ENCODE measurements around the gene MEIG1.
A peak's percentile ranks its signal among the peaks of the same experiment; 100 is the strongest.
"Not testable (repeated sequence)": the region's sequence is repeated elsewhere in the genome, so short reads cannot be mapped to it uniquely, and the experiment has no call there.

The MEIG1 gene

DNA sequence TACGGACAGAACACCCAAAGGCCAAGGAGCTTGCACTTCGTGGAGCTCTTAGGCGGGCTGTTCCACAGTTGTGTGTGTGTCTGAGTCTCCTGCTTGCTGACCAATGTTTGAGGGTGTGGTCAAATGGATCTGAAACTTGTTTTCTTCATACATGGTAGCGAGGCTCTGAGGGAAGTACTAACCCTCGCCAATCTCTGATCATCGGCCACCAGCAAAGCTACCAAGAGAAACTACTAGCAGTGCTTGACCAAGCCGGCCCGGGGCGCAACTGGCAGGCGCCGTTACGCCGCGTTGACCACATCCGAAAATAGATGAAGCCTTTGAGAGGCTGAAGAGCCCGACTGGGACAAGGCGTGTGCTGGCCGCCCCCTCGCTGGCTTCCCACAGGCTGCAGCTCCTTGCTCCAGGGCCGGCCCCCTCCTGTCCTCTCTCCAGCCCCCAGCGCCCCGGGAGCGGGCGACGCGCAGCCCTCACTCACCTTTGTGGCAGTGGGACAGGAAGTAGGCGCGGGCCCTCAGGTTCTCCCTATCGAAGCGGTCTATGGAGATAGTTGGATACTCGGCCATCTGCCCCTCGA lies 5.7 kb upstream of the MEIG1 start:
- peak; percentile 61 for DNase-seq
- in situ Hi-C loops (cut with HindIII; ENCODE audit: low pct_ligation_motif_present, low pct_unique_long_range_greater_than_20kb, low sequenced_read_pairs): no loop called here

GRCh38 chr10:14954001-14954770 lies 5.0 kb upstream of the MEIG1 start, which contains the start of gene DCLRE1C:
DCLRE1C (minus strand) TSS chr10:14954096; CDS start chr10:14954010, 86 bp downstream.
- in situ Hi-C loops (cut with HindIII; ENCODE audit: low pct_ligation_motif_present, low pct_unique_long_range_greater_than_20kb, low sequenced_read_pairs): no loop called here
- peak; percentile 90 for DNase-seq

GRCh38 chr10:14954934-14955333 lies 4.3 kb upstream of the MEIG1 start:
- DNase-seq: no peak
- in situ Hi-C loops (cut with HindIII; ENCODE audit: low pct_ligation_motif_present, low pct_unique_long_range_greater_than_20kb, low sequenced_read_pairs): no loop called here

- DNase-seq: no peak
Measured at GRCh38 chr10:14958872-14959220, 342 bp upstream of the MEIG1 start.

DNA sequence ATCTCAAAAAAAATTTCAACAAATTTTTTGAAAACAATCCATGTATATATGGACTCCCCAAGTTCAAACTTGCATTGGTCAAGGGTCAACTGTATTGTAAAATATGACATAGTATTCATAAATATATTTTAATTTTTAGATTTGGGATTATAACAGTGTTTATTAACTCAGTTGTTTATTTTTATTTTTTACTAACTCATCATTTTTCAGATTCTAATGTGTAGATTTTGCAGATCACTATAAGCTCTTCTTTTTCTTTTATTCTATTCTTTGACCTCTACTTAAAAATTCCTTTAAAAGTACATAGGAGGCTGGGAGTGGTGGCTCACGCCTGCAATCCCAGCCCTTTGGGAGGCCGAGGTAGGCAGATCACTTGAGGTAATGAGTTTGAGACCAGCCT lies 8.7 kb downstream of the MEIG1 start:
- no peak for DNase-seq
- in situ Hi-C loops (cut with HindIII; ENCODE audit: low pct_ligation_motif_present, low pct_unique_long_range_greater_than_20kb, low sequenced_read_pairs): no loop called here

More at GRCh38 chr10:14958872-14959220, 342 bp upstream of the MEIG1 start:
- in situ Hi-C loops (cut with HindIII; ENCODE audit: low pct_ligation_motif_present, low pct_unique_long_range_greater_than_20kb, low sequenced_read_pairs): no loop called here

DNA sequence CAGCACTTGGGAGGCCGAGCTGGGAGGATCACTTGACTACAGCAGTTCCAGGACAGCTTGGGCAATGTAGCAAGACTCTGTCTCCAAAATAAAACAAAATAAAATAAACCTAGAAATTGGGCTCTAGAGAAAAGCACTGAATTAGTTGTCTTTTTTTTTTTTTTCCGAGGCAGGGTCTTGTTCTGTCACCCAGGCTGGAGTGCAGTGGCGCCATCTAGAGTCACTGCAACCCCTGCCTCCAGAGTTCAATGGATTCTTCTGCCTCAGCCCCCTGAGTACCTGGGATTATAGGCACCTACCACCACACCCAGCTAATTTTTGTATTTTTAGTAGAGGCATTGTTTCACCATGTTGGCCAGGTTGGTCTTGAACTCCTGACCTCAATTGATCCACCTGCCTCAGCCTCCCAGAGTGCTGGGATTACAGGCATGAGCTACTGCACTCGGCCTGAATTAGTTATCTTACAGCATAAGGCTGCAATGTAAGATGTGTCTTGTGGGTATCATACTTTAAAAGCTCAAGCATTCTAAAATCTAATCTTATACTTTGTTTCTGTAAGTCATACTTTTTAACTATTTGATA lies 12.8 kb downstream of the MEIG1 start:
- DNase-seq: peak; percentile 31
- in situ Hi-C loops (cut with HindIII; ENCODE audit: low pct_ligation_motif_present, low pct_unique_long_range_greater_than_20kb, low sequenced_read_pairs): no loop called here

DNA sequence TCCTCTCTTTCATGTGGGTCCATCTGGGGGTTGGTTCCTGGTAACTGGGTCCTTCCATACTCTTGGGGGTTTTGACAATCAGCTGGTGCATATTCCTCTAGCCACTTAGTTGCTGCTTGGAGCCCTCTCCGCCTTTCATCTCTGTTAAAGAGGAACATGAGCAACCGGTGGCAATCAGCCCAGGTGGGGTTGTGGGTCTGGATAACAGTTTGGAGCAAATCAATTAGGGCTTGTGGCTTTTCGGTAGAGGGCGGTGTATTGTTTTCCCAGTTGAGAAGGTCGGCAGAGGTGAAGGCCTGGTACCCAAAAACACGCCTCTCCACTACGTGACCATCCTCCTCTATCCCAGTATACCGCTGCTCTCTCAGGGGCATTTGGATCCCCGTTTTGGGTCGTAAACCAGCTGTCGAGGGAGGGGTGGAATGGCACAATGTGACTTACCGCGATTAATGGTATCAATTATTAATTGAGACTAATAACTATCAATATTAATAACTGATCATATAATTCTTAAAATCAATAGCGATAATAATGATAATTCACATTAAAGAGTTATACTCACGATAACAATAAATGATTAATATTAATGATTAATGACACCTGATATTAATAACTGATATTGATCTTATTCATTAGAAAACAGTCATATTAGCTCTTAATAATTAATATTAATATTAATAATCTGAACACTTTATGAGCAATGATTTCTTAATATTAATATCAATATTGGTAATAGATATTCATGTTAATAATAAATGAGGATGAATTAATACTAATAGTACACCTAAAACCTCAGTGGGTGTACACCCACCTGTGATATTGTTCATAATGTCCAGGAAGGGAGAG lies 15.2 kb downstream of the MEIG1 start:
- DNase-seq; in situ Hi-C loops (cut with HindIII; ENCODE audit: low pct_ligation_motif_present, low pct_unique_long_range_greater_than_20kb, low sequenced_read_pairs): not testable (repeated sequence)

DNA sequence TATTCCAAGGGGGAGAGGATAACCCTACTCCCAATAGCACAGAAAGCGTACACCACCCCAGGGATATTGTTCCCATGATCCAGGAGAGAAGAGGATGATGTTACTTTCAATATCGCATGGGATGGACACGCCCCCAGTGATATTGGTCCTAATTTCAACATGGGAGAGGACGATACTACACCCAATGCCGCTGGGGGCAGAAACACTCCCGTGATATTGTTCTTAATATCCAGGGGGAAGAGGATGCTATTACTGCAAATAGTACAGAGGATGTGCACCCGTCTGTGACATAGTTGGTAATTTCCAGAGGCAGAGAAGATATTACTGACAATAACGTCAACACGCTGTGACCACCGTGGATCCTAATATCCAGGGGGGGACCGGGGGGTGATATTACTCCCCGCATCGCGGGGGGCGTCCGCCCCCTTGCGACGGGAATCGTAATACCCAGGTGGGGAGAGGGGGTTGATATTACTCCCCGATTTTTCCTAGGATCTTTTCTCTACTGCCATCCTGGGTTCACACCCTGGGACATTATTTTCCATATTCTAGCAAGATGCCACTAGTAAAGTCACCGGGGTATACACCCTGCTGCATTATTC lies 16.6 kb downstream of the MEIG1 start:
- no peak for DNase-seq

GRCh38 chr10:14982744-14983143 lies 23.6 kb downstream of the MEIG1 start:
- no peak for DNase-seq
- in situ Hi-C loops (cut with HindIII; ENCODE audit: low pct_ligation_motif_present, low pct_unique_long_range_greater_than_20kb, low sequenced_read_pairs): no loop called here

More for the DNA sequence above, 16.6 kb downstream of the MEIG1 start:
- in situ Hi-C loops (cut with HindIII; ENCODE audit: low pct_ligation_motif_present, low pct_unique_long_range_greater_than_20kb, low sequenced_read_pairs): no loop called here

GRCh38 chr10:14989552-14989951 lies 30.4 kb downstream of the MEIG1 start:
- in situ Hi-C loops (cut with HindIII; ENCODE audit: low pct_ligation_motif_present, low pct_unique_long_range_greater_than_20kb, low sequenced_read_pairs); DNase-seq: not testable (repeated sequence)

DNA sequence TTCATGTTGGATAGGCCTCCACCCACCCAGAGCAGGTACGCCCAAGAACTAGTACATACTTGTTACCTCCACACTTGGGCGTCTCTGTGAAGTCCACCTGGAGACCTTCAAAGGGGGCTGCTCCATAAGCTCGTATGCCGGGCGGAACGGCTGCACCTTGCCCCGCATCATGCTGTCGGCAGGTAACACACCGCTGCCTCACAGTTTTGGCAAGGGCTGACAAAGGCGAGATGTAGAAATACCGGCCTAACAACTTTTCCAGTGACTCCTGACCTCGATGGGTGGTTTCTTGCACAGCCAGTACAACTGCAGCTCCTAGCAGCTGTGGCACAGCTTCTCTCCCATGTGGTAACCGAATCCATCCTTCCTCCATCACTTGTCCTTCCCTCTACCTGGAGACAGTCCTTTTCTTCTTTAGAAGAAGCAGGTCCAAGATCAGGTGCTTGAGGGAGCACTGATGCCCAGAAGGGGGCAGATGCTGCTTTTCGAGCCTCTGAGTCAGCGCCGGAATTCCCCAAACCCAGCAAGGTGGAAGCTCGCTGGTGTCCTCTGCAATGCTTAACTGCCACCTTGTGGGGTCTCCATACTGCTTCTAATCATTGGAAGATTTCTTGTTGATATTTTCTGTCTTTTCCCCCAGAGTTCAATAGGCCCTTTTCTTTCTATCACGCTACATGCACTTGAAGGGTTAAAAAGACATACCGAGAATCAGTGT lies 32.0 kb downstream of the MEIG1 start:
- DNase-seq: peak; percentile 46
- in situ Hi-C loops (cut with HindIII; ENCODE audit: low pct_ligation_motif_present, low pct_unique_long_range_greater_than_20kb, low sequenced_read_pairs): not testable (repeated sequence)

DNA sequence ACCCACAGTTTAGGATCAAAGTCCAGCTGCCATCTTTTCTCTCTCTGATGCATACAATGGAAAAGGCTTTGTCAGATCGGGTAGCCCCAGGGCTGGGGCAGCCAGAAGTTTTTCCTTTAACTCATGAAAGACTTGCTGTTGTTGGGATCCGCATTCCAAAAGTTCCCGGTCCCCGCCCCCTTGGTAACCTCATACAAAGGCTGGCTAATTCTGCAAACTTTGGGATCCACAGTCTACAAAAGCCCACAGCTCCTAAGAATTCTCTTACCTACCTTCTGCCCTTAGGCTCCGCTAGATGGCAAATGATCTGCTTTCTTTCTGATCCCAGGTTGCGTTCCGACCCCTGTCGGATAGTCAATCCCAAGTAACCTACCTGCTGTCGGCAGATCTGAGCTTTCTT lies 33.1 kb downstream of the MEIG1 start:
- DNase-seq; in situ Hi-C loops (cut with HindIII; ENCODE audit: low pct_ligation_motif_present, low pct_unique_long_range_greater_than_20kb, low sequenced_read_pairs): not testable (repeated sequence)

DNA sequence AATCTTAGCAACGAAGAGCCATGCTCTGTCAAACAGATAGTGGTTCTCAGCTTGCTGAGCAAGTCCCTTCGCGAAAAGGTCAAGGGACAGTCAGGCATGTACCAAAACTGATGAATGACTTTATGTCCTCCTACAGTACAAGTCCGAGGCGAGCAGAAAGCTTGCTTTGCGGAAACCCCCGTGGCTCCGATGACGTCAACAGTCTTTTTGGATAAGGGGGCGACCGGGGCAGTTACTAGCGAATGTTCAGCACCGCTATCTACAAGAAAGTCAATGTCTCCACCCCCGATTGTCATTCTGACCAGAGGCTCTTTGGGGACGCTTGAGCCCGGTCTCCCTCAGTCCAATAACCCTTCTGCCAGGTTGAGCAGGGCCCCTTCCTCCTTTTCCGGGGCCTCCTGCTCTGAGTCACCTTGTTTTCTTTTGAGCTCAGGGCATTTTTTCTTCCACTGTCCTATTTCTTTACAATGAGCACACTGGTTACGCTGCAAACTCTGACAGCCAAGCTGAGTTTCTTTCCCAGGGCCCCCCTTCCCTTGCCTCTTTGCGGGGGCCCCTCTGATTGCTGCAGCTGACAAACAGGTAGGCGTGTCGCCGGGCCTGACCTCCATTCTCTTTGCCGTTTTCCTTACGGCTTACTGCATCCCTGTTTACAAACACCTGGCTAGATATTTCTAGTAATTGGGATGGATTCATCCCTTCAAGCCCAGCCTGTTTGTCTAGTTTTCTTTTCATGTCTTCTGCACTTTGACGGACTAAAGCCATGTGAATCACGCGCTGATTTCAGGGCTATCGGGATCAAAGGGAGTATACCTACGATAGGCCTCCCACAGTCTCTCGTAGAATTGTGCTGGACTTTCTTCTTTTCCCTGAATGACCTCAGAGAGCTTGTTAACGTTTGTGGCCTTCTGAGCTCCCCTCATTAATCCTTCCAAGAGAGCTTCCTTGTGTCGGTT lies 34.6 kb downstream of the MEIG1 start:
- DNase-seq; in situ Hi-C loops (cut with HindIII; ENCODE audit: low pct_ligation_motif_present, low pct_unique_long_range_greater_than_20kb, low sequenced_read_pairs): not testable (repeated sequence)

DNA sequence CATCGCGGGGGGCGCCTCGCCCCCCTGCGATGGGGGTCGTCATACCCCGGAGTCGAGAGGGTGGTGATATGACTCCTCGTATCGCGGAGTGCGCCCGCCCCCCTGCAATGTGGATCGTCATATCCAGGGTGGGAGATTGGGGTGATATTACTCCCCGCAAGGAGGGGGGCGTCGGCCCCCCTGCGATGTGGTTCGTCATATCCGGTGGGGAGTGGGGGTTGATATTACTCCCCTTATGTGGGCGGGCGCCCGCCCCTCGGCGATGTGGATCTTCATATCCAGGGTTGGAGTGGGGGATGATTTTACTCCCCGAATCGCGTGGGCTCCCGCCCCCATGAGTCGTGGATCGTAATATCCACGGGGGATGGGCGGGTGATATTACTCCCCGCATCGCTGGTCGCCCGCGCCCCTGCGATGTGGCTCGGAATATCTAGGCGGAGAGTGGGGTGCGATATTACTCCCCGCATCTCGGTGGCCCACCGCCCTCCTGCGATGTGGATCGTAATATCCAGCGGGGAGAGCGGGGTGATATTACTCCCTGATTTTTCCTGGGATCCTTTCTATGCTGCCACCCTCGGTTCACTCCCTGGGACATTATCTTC lies 36.9 kb downstream of the MEIG1 start:
- DNase-seq: no peak
- in situ Hi-C loops (cut with HindIII; ENCODE audit: low pct_ligation_motif_present, low pct_unique_long_range_greater_than_20kb, low sequenced_read_pairs): no loop called here

- DNase-seq; in situ Hi-C loops (cut with HindIII; ENCODE audit: low pct_ligation_motif_present, low pct_unique_long_range_greater_than_20kb, low sequenced_read_pairs): not testable (repeated sequence)
Measured at GRCh38 chr10:15013530-15013929, 54.3 kb downstream of the MEIG1 start.

DNA sequence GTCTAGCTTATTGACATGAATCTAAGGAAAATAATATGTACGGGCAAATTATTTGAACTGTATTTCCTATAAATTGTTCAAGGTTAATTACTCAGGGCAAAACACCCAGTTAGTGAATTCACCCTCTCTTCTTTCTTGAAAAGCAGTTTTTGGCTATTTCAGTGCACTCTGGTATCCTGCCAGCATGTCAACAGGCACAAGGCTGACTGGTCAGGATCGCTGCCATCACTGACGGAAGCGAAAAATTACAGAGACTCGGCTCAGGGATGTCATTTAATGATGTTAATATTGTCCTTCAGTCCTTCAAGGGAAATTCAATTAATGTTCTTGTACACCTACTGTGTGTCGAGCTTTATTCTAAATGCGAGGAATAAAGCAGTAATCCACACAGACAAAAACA lies 56.3 kb downstream of the MEIG1 start:
- no peak for DNase-seq
- in situ Hi-C loops (cut with HindIII; ENCODE audit: low pct_ligation_motif_present, low pct_unique_long_range_greater_than_20kb, low sequenced_read_pairs): no loop called here

DNA sequence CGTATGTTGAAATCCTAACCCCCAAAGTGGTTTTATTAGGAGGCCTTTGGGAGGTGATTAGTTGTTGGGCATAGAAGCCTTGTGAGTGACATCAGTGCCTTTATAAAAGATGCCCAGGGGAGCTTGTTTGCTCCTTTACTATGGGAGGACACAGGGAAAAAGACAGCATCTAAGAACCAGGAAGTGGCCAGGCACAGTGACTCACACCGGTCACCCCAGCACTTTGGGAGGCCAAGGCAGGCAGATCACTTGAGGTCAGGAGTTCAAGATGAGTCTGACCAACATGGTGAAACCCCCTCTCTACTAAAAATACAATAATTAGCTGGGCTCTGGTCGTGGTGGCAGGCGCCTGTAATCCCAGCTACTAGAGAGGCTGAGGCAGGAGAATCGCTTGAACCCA lies 61.8 kb downstream of the MEIG1 start:
- DNase-seq: peak; percentile 19
- in situ Hi-C loops (cut with HindIII; ENCODE audit: low pct_ligation_motif_present, low pct_unique_long_range_greater_than_20kb, low sequenced_read_pairs): not testable (repeated sequence)
